GM11168 (cell line): ENCODE data around the gene RAB3IL1.

Experiments
- in situ Hi-C: fragments of 300-500 bp; cut with MboI; formaldehyde crosslinking; loops from one replicate; pipeline ENCODE4 v1.12.0; 2022; ENCODE audit warnings: low sequenced_read_pairs; ENCODE audit not compliant: unreplicated experiment

RAB3IL1 gene

DNA sequence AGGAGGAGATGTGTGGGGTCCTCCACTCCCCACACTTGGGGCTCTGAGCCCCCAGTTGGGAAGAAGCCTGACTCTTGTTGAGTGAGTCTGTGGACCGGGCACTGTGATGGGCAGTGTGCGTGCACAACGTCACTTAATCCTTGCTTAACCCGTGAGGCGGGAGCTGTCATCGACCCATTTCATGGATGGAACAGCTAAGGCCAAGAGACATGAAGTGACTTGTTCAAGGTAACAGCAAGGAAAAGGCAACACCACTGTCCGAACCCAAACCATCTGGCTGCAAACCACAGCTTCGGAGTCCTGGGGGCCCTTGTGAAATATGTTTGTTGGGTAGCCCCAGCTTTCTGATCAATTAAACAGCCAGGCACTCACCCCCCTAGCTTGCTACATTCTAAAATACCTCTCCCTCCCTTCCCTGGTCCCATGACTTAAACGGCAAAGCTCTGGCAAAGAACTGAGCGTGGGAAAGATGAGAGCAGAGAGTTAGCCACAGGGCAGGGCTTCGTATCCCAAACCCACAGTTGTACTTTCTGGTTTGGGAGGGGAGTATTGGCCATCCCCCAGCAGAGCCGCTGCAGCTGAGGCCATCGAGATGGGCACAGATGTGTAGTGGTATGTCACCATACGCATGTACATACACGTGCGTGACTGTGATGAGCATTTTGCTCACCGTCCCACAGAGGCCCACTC is 63.0 kb downstream of the RAB3IL1 start:
- in situ Hi-C loops: no loop called here

DNA sequence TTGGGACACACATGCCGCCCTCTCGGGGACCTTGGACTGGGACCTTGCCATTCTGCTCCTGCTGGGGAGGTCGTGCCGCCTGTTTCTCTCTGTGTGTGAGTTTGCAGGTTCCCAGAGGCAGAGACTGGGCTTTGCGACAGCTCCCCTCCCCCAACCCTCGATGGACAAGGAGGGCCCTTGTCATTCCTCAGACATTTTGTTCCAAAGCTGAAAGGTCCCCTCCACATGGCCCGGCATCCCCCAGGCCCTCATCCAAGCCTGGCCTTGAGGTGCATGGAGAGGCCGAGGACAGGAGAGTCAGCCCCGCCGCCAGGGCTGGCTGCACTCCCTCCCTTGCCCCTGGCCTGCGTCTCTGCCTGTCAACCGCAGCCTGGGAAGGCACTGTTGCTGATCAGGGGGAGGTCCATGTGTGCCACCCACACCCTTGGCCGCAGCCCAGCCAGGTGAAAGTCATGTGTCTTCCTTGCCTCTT is 63.6 kb downstream of the RAB3IL1 start:
- in situ Hi-C loops: no loop called here

DNA sequence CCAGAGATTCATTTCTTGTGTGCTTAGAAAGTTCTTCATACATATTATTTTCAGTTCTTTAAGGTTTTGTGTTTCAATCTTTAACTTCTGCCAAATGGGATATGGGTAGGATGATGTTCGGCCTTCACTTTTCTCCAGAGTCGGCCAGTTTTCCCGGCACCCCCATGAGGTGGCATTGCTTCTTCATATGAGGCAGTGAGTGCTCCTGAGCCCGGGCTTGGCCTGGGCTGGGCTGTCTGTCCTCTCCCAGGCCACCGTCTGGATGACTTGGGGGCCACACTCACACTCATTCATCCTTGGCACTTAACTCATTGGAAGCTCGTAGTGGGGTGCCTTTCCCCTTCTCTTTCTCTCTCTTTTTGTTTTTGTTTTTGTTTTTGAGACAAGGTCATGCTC is 65.5 kb downstream of the RAB3IL1 start:
- in situ Hi-C loops: no loop called here

DNA sequence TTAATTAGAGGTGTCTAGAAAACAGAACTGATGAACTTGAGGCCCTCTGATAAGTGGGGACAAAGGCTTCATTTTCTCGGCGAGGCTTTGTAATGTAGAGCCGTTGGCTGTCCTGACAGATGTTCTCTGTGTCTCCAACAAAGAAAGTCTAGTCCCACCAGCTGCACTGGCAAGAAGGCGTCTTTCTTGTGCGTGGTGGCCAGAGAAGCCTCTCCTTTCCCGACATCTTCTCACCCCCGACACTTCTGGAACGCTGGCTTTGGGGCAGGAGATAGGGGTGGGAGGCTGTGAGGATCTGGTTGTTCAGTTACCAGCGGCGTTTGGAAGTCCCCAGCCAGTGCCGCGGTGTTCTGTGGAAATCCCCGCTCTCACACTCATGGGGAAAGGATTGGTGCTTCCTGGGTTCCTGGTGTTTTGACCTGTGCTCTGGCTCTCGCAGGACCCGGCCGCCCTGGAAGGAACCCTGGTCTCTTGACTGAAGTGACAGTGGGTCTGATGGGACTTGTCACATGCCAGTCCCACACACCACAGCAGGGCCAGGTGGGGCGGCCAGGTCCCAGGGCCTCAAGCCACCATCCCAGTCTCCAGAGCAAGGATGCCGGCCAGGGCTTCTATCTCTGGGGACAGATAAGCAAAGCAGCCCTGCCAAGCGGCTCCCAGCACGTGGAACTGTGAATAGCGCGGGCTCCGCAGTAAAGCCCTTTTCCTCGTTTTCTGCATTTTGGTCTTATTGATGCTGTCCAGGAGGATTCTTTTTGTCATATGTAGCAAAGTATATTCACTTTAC is 66.1 kb downstream of the RAB3IL1 start:
- in situ Hi-C loops: no loop called here

DNA sequence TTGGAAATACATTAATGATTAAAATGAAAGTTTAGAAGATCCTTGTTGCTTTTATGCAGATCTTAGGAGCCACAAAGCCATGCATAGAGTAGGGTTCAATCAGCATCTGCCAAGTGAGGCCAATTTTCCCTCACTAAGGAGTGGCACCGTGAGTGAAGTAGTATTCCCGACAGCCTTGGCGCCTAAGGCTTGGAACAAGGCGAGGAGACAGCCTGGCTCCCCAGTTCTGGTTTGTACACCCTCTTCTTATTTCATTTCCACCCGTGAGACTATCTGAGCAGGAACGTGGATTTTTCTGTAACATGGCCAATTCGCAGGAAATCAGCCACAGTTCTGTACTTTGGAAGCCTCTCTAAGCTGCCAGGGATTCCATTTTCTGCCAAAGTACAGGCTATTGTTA is 66.7 kb downstream of the RAB3IL1 start:
- in situ Hi-C loops: no loop called here

DNA sequence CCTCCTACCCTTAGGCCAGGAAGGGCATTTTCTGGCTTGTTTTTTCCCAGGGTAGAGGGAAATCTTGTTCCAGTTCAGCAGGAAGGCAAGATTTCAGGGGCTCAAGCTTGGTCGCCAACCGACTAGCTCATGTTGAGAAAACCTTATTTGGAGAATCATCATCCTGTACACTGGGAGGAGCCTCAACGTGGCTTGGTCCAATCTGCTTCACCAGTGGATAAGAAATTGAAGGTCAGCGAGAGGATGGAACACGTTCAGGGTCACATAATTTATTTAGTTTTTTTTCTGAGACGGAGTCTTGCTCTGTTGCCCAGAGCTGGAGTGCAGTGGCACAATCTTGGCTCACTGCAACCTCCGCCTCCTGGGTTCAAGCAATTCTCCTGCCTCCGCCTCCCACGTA is 68.7 kb downstream of the RAB3IL1 start:
- in situ Hi-C loops: no loop called here

DNA sequence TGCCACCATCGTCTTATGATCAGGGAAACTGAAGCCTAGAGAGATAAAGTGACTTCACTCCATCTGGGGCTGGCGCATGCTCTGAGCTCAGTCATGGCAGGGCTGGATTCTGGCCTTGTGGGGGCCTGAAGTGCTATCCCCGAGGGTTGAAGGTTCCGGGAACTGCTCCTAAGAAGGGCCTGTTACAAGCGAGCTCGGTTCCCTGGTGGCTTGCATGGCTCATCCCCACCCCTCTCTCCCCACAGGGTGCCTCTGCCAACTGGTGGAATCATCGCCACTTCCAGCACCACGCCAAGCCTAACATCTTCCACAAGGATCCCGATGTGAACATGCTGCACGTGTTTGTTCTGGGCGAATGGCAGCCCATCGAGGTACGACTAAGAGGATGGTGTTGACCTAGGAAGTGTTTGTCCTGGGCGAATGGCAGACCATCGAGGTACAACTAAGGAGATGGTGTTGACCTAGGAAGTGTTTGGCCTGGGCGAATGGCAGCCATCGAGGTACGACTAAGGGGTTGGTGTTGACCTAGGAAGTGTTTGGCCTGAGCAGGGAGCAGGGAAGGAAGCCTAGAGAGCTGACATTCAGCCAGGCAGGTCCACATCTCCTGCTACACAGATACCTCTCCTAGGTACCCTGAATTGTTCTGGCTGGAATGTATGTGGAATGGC is 69.3 kb downstream of the RAB3IL1 start:
- in situ Hi-C loops: no loop called here
